IMR-90 (cell line): Measurements from ENCODE around the gene ITSN1. TPM values are rescaled to one million over a fixed set of nuclear protein-coding genes. Genes with fewer than 3 reads are reported as not detected.
A peak's percentile ranks its signal among the peaks of the same experiment; 100 is the strongest.

ENCODE experiments used
- ATAC-seq: fragments of 200-7000 bp; cut with Tn5 transposase; 2 replicates; pipeline ENCODE4 v1.9.1; 2020; ENCODE audit warnings: low read depth, mild to moderate bottlenecking, moderate library complexity
- BruUV-seq: library from RNA; stranded (reverse); fragments of 400-500 nt; replicated peaks from 2 replicates; lab custom pipeline; 2021; lab: Mats Ljungman, UMichigan
- CTCF ChIA-PET: fragments of 300-600 bp; formaldehyde crosslinking; extraction: SDS; loops from one replicate; lab custom pipeline; 2021; ENCODE audit warnings: antibody characterized with exemption; lab: Yijun Ruan, JAX
- POLR2A ChIA-PET: fragments of 300-600 bp; sonication (Branson Sonifier 250); formaldehyde crosslinking; loops from one replicate; lab custom pipeline; 2022; ENCODE audit warnings: antibody characterized with exemption; ENCODE audit not compliant: unreplicated experiment; lab: Charles Lee
- DNase-seq: peaks from one replicate; pipeline ENCODE4 v3.0.0; 2013
- H2AFZ ChIP-seq: replicated peaks from 2 replicates; pipeline ENCODE3; 2013; ENCODE audit warnings: low read length, mild to moderate bottlenecking; ENCODE audit not compliant: poor library complexity
- H2AK5ac ChIP-seq: 2 replicates; pipeline ENCODE4 v1.6.1; 2013; ENCODE audit warnings: low read depth, low read length, inconsistent platforms
- H2AK9ac ChIP-seq: replicated peaks from 2 replicates; pipeline ENCODE3; 2013; ENCODE audit warnings: mild to moderate bottlenecking, low read depth, low read length, moderate library complexity; ENCODE audit not compliant: poor library complexity
- H2BK120ac ChIP-seq: 2 replicates; pipeline ENCODE4 v1.6.1; 2013; ENCODE audit warnings: low read depth, low read length, inconsistent platforms
- H2BK15ac ChIP-seq: 3 replicates; pipeline ENCODE4 v1.6.1; 2013; ENCODE audit warnings: low read depth, low read length, inconsistent platforms
- H2BK20ac ChIP-seq: 2 replicates; pipeline ENCODE4 v1.6.1; 2013; ENCODE audit warnings: low read depth, mild to moderate bottlenecking, inconsistent platforms, low read length, moderate library complexity
- H2BK5ac ChIP-seq: 2 replicates; pipeline ENCODE4 v1.6.1; 2013; ENCODE audit warnings: mild to moderate bottlenecking, low read depth, low read length, inconsistent platforms; ENCODE audit not compliant: poor library complexity, severe bottlenecking
- H3K14ac ChIP-seq: replicated peaks from 2 replicates; pipeline ENCODE4 v1.6.1; 2013; ENCODE audit warnings: low read depth, low read length, inconsistent platforms
- H3K18ac ChIP-seq: 2 replicates; pipeline ENCODE4 v1.6.1; 2013; ENCODE audit warnings: low read depth, low read length, control low read depth
- H3K23ac ChIP-seq: 2 replicates; pipeline ENCODE4 v1.6.1; 2013; ENCODE audit warnings: low read depth, low read length, inconsistent platforms
- H3K27ac ChIP-seq: 2 replicates; pipeline ENCODE4 v1.5.1; 2013; ENCODE audit warnings: mild to moderate bottlenecking, control low read depth, low read length; ENCODE audit not compliant: insufficient read depth
- H3K27me3 ChIP-seq: 2 replicates; pipeline ENCODE4 v1.6.1; 2013; ENCODE audit warnings: low read length; ENCODE audit not compliant: control insufficient read depth, insufficient read depth
- H3K36me3 ChIP-seq: 2 replicates; pipeline ENCODE4 v1.6.1; 2013; ENCODE audit warnings: low read length, mixed read lengths; ENCODE audit not compliant: control insufficient read depth, insufficient read depth
- H3K4ac ChIP-seq: 2 replicates; pipeline ENCODE4 v1.6.1; 2013; ENCODE audit warnings: low read depth, low read length, inconsistent platforms
- H3K4me1 ChIP-seq: 2 replicates; pipeline ENCODE4 v1.6.1; 2013; ENCODE audit warnings: low read length, mixed read lengths; ENCODE audit not compliant: control insufficient read depth, insufficient read depth
- H3K4me2 ChIP-seq: 2 replicates; pipeline ENCODE4 v1.6.1; 2013; ENCODE audit warnings: low read depth, mild to moderate bottlenecking, control low read depth, low read length, moderate library complexity
- H3K4me3 ChIP-seq: 2 replicates; pipeline ENCODE4 v1.5.1; 2013; ENCODE audit warnings: low read depth, mild to moderate bottlenecking, control low read depth, low read length, moderate library complexity; ENCODE audit not compliant: insufficient read depth
- H3K56ac ChIP-seq: 2 replicates; pipeline ENCODE4 v1.6.1; 2013; ENCODE audit warnings: low read length, inconsistent platforms; ENCODE audit not compliant: insufficient read depth; ENCODE audit errors: extremely low read depth
- H3K79me1 ChIP-seq, 2 experiments: 2 replicates each; pipeline ENCODE4 v1.6.1; 2013; ENCODE audit warnings: low read length in 2 of 2, inconsistent platforms in 1 of 2, low read depth in 1 of 2
- H3K9ac ChIP-seq: 2 replicates; pipeline ENCODE4 v1.6.1; 2013; ENCODE audit warnings: low read depth, low read length, control low read depth
- H3K9me1 ChIP-seq: 2 replicates; pipeline ENCODE4 v1.6.1; 2013; ENCODE audit warnings: low read length, inconsistent platforms; ENCODE audit not compliant: insufficient read depth
- H3K9me3 ChIP-seq: 2 replicates; pipeline ENCODE4 v1.6.1; 2013; ENCODE audit warnings: low read length; ENCODE audit not compliant: control insufficient read depth, insufficient read depth
- H4K20me1 ChIP-seq: 2 replicates; pipeline ENCODE4 v1.6.1; 2013; ENCODE audit warnings: low read length, inconsistent platforms; ENCODE audit not compliant: insufficient read depth
- H4K5ac ChIP-seq: 2 replicates; pipeline ENCODE4 v1.6.1; 2013; ENCODE audit warnings: mild to moderate bottlenecking, low read depth, low read length, control low read depth
- H4K8ac ChIP-seq, 2 experiments: 2 replicates each; pipeline ENCODE4 v1.6.1; 2013; ENCODE audit warnings: low read depth in 2 of 2, low read length in 2 of 2, control low read depth in 1 of 2, inconsistent platforms in 1 of 2
- H4K91ac ChIP-seq: 2 replicates; pipeline ENCODE4 v1.6.1; 2013; ENCODE audit warnings: low read depth, low read length, inconsistent platforms; ENCODE audit not compliant: insufficient read depth
- BHLHE40 ChIP-seq: fragments of 150-350 bp; IDR thresholded peaks from 2 replicates; pipeline ENCODE4 v1.6.1; 2016; ENCODE audit warnings: mild to moderate bottlenecking, low read depth, low read length
- CHD1 ChIP-seq: IDR thresholded peaks from 2 replicates; pipeline ENCODE4 v1.6.1; 2012; ENCODE audit warnings: low read depth, low read length, improper control_type of control experiment
- FOS ChIP-seq: fragments of 150-350 bp; IDR thresholded peaks from 2 replicates; pipeline ENCODE4 v1.6.1; 2016; ENCODE audit warnings: low read depth, low read length
- MAFK ChIP-seq: IDR thresholded peaks from 2 replicates; pipeline ENCODE4 v1.6.1; 2012; ENCODE audit warnings: low read depth, low read length, improper control_type of control experiment
- MAZ ChIP-seq: IDR thresholded peaks from 2 replicates; pipeline ENCODE4 v1.6.1; 2012; ENCODE audit warnings: low read depth, mild to moderate bottlenecking, low read length, improper control_type of control experiment, moderate library complexity, borderline replicate concordance
- MXI1 ChIP-seq: IDR thresholded peaks from 2 replicates; pipeline ENCODE4 v1.6.1; 2012; ENCODE audit warnings: low read depth, mild to moderate bottlenecking, low read length, moderate library complexity, borderline replicate concordance
- NFE2L2 ChIP-seq: fragments of 150-350 bp; IDR thresholded peaks from 2 replicates; pipeline ENCODE4 v1.6.1; 2016; ENCODE audit warnings: low read depth, mild to moderate bottlenecking, low read length
- POLR2A ChIP-seq: IDR thresholded peaks from 2 replicates; pipeline ENCODE4 v1.6.1; 2012; ENCODE audit warnings: mild to moderate bottlenecking, low read depth, low read length
- RAD21 ChIP-seq: IDR thresholded peaks from 2 replicates; pipeline ENCODE4 v1.6.1; 2012; ENCODE audit warnings: low read length, improper control_type of control experiment
- RCOR1 ChIP-seq: IDR thresholded peaks from 2 replicates; pipeline ENCODE4 v1.6.1; 2012; ENCODE audit warnings: mild to moderate bottlenecking, low read length, improper control_type of control experiment; ENCODE audit not compliant: insufficient replicate concordance
- RFX5 ChIP-seq: IDR thresholded peaks from 2 replicates; pipeline ENCODE4 v1.8.0; 2012; ENCODE audit warnings: low read depth, mild to moderate bottlenecking, low read length, moderate library complexity
- SMC3 ChIP-seq: fragments of 150-350 bp; IDR thresholded peaks from 2 replicates; pipeline ENCODE4 v1.6.1; 2016; ENCODE audit warnings: low read depth, mild to moderate bottlenecking, antibody characterized with exemption, low read length, moderate library complexity
- WGBS, 2 experiments: methylation state at CpG; one replicate each; pipeline versions ENCODE4 v1.1.5 to v1.1.7; 2013; ENCODE audit warnings: missing lambda C conversion rate in 2 of 2; ENCODE audit not compliant: insufficient read length in 1 of 2; ENCODE audit errors: extremely low coverage in 2 of 2; 5-methylcytosine and 5-hydroxymethylcytosine counted together
- dilution Hi-C: fragments of 300-500 bp; cut with HindIII; formaldehyde crosslinking; loops from one replicate; pipeline ENCODE4 v1.14.3; 2018; ENCODE audit warnings: low sequenced_read_pairs; ENCODE audit not compliant: unreplicated experiment
- in situ Hi-C: fragments of 300-500 bp; cut with MboI; formaldehyde crosslinking; loops from 3 replicates; pipeline ENCODE4 v1.14.3; 2019; ENCODE audit warnings: low sequenced_read_pairs, inconsistent platforms, mixed read lengths
- intact Hi-C: fragments of 100-400 bp; cut with micrococcal nuclease; formaldehyde crosslinking; loops from 2 replicates; pipeline ENCODE4 v1.10.0; 2022
- polyA plus RNA-seq, 3 experiments: library from polyadenylated mRNA; depleted of rRNA; stranded (reverse); fragments of >200 nt; gene quantifications; 2 replicates each; pipeline ENCODE4 v1.2.3, GENCODE V29; 2012; ENCODE audit warnings: low replicate concordance in 1 of 3
- total RNA-seq: library from RNA; depleted of rRNA; stranded (reverse); fragments of >200 nt; gene quantifications from 2 replicates; pipeline ENCODE4 v1.2.3, GENCODE V29; 2012
- TF ChIP-seq, protein P1 (sequence below): fragments of 150-350 bp; IDR thresholded peaks from 2 replicates; pipeline ENCODE4 v1.6.1; 2016; ENCODE audit warnings: low read depth, mild to moderate bottlenecking, low read length, moderate library complexity, borderline replicate concordance
- TF ChIP-seq, protein P2 (sequence below): fragments of 150-350 bp; IDR thresholded peaks from 2 replicates; pipeline ENCODE4 v1.6.1; 2017; ENCODE audit warnings: mild to moderate bottlenecking, antibody characterized with exemption, low read length, low read depth
- TF ChIP-seq, protein P3 (sequence below): conservative IDR thresholded peaks from 2 replicates; pipeline ENCODE4 v1.5.1; 2012; ENCODE audit warnings: mild to moderate bottlenecking, low read depth, low read length, improper control_type of control experiment

The ITSN1 gene
- total and polyA plus RNA-seq, 2 of the 4 experiments (the other 2 are of a cell fraction) = 45.4 to 62.0 TPM

DNA sequence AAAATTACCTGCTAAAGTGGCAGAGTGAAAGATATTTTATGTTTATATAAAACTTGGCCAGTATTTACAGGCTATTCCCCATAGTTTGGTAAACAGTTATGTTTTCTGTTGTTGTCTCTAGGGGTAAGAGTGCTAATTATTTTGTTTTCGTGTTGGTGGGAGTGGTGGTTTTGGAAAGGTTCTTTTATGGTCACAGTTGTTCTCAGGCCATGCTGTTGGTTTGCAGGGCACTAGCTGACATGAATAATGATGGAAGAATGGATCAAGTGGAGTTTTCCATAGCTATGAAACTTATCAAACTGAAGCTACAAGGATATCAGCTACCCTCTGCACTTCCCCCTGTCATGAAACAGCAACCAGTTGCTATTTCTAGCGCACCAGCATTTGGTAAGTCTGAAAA, 92.5 kb downstream of the ITSN1 start:
- ChIA-PET POLR2A (no interaction called here), CTCF (interaction anchor here (1.4 to 1.5 kb wide), 2 partner anchors 11 to 13 kb away, joined by 5 read pairs; no protein-coding TSS in a partner anchor)

More for the DNA sequence above, 92.5 kb downstream of the ITSN1 start:
- Histone ChIP-seq H3K9me3 (no peaks in the 10 kb centered on the region), H3K4me1 (peaks cover 4% of the 10 kb centered on the region; the same call in 1 of the 2 replicates), H3K14ac (no peak overlapping the region; the same call in 1 of the 2 replicates), H3K4ac (no peak overlapping the region), H4K91ac (no peak overlapping the region), H2BK20ac (no peak overlapping the region), H3K56ac (no peak overlapping the region), H4K8ac (no peak overlapping the region; a peak in 1 of 4 replicates), H2BK120ac (no peak overlapping the region), H3K4me3 (no peak overlapping the region), H3K27ac (no peak overlapping the region), H3K23ac (no peak overlapping the region), H3K36me3 (peaks cover 12% of the 10 kb centered on the region), H3K9ac (no peak overlapping the region), H4K20me1 (no peaks in the 10 kb centered on the region), H2AK5ac (no peak overlapping the region), H3K27me3 (no peaks in the 10 kb centered on the region), H3K18ac (no peak overlapping the region), H2BK5ac (peak overlapping the region; percentile 17), H3K9me1 (peaks cover 4% of the 10 kb centered on the region; the same call in 1 of the 2 replicates), H2AK9ac (no peak overlapping the region), H3K79me1 (peaks cover 10 to 12% of the 10 kb centered on the region in 2 experiments), H2BK15ac (no peak overlapping the region), H2AFZ (no peak overlapping the region), H3K4me2 (no peak overlapping the region), H4K5ac (no peak overlapping the region)
- in situ Hi-C loops (no loop called here), dilution Hi-C loops (no loop called here), intact Hi-C loops (no loop called here)
- BruUV-seq = no TSS peak
- no peak for DNase-seq
- TF ChIP-seq RAD21 (no peak), RCOR1 (no peak), BHLHE40 (no peak), CHD1 (no peak), NFE2L2 (no peak), MAFK (no peak), SMC3 (no peak), POLR2A (no peak), MAZ (no peak), FOS (no peak), RFX5 (no peak), MXI1 (no peak)
- TF ChIP-seq, protein P1, sequence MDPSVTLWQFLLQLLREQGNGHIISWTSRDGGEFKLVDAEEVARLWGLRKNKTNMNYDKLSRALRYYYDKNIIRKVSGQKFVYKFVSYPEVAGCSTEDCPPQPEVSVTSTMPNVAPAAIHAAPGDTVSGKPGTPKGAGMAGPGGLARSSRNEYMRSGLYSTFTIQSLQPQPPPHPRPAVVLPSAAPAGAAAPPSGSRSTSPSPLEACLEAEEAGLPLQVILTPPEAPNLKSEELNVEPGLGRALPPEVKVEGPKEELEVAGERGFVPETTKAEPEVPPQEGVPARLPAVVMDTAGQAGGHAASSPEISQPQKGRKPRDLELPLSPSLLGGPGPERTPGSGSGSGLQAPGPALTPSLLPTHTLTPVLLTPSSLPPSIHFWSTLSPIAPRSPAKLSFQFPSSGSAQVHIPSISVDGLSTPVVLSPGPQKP = no peak
- TF ChIP-seq, protein P2, sequence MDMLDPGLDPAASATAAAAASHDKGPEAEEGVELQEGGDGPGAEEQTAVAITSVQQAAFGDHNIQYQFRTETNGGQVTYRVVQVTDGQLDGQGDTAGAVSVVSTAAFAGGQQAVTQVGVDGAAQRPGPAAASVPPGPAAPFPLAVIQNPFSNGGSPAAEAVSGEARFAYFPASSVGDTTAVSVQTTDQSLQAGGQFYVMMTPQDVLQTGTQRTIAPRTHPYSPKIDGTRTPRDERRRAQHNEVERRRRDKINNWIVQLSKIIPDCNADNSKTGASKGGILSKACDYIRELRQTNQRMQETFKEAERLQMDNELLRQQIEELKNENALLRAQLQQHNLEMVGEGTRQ = no peak
- TF ChIP-seq, protein P3, sequence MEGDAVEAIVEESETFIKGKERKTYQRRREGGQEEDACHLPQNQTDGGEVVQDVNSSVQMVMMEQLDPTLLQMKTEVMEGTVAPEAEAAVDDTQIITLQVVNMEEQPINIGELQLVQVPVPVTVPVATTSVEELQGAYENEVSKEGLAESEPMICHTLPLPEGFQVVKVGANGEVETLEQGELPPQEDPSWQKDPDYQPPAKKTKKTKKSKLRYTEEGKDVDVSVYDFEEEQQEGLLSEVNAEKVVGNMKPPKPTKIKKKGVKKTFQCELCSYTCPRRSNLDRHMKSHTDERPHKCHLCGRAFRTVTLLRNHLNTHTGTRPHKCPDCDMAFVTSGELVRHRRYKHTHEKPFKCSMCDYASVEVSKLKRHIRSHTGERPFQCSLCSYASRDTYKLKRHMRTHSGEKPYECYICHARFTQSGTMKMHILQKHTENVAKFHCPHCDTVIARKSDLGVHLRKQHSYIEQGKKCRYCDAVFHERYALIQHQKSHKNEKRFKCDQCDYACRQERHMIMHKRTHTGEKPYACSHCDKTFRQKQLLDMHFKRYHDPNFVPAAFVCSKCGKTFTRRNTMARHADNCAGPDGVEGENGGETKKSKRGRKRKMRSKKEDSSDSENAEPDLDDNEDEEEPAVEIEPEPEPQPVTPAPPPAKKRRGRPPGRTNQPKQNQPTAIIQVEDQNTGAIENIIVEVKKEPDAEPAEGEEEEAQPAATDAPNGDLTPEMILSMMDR = no peak
- ATAC-seq = no peak
- no CpG with 5 or more reads among the region's 2 CpGs for WGBS, 2 experiments
